HG03565 (cell line): ENCODE data around the gene SFR1.
"Not testable (repeated sequence)": the region's sequence is repeated elsewhere in the genome, so short reads cannot be mapped to it uniquely, and the experiment has no call there.

ENCODE experiments used
- ATAC-seq: cut with Tn5 transposase; IDR thresholded peaks from one replicate; pipeline ENCODE4 v1.9.1; 2021; ENCODE audit warnings: mild to moderate bottlenecking, moderate library complexity; ENCODE audit not compliant: unreplicated experiment

SFR1 gene

GRCh38 chr10:104155591-104155990 is 33.6 kb downstream of the SFR1 start:
- no peak for ATAC-seq

GRCh38 chr10:104170610-104171254 is 48.8 kb downstream of the SFR1 start:
- no peak for ATAC-seq

GRCh38 chr10:104174136-104174535 is 52.2 kb downstream of the SFR1 start:
- ATAC-seq, result not testable (repeated sequence)
